8988T (cell line): ENCODE measurements around the gene SLIT2.
A peak's percentile ranks its signal among the peaks of the same experiment; 100 is the strongest.

Source experiments
- DNase-seq: peaks from one replicate; pipeline ENCODE4 v3.0.0; 2011

SLIT2 gene

DNA sequence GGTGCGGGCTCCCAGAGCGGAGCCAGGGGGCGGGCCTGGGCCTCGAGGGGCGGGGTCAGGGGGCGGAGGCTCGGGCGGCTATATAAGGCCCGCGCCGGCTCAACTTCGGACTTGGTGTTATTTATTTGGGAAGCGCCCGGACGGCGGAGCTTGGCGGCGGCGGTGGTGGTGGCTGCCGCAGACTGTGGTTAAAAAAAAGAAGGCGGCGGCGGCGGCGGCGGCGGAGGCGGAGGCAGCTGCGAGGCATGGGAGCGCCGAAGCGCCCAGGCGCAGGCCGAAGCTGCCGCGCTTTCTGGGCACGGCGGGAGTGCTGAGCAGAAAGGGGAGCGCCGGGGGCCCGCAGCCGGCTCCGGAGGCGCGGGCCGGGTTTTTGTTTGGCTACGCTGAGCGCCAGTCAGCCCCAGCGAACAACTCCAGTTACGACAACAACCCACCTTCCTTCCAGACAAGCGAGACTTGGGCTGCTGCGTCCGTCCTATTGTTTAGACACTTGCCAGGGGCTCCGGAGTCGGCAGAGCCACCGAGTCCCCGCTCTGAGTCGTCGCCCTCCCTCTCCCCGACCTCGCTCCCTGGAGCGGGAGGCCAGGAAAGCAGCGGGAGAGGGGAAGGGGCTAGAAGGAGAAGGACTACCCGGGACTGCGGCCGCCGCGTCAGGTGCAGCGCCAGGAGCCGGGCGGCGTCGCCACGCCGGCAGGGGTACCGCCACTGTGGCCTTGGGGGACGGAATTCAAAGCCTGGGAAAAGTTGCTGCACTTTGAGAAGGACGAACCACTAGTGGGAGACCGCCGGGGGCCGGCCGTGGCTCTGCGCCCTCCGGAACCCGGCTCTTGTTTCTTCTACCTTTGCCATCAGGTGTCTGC is at the start of gene SLIT2:
Gene SLIT2, plus strand, starts transcription at position 110 of the 860 bp plus-strand sequence. CDS start 1,911 bp downstream, outside the sequence.
- peak; percentile 21 for DNase-seq

DNA sequence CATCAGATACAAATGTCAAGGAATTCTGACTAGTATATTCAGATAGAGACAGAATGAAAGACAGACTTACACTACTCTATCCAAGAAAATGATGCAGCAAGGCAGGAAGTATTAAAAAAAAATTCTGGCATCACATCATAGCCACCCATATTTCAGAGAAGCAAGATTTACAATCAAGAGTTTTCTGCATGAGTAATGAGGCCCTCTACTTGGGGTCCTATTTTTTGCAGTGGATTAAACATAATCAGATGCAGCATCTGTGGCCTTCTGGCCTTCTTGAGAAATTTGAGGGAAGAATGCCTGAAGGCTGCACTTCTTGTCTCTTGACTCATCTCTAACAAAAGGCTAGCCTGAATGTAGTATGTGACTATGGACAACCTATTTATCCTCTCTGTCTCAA is 48.2 kb upstream of the SLIT2 start:
- DNase-seq: no peak

- no peak for DNase-seq
These were observed 34.2 kb upstream of the SLIT2 start for GRCh38 chr4:20217521-20217920.

DNA sequence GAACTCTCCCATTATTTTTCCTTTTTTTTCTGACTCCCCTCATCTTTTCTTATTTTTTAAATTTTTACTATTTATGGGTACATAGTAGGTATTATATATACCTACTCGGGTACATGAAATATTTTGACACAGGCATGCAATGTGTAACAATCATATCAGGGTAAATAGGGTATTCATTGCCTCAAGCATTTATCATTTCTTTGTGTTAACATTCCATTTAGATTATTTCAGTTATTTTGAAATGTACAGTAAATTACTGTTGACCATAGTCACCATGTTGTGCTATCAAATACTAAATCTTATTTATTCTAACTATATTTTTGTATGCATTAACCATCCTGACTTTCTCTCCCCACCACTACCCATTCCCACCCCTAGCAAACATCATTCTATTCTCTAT is 33.8 kb upstream of the SLIT2 start:
- DNase-seq: no peak

GRCh38 chr4:20219521-20219920 is 32.2 kb upstream of the SLIT2 start:
- no peak for DNase-seq

GRCh38 chr4:20237894-20238537 is 13.7 kb upstream of the SLIT2 start:
- no peak for DNase-seq

DNA sequence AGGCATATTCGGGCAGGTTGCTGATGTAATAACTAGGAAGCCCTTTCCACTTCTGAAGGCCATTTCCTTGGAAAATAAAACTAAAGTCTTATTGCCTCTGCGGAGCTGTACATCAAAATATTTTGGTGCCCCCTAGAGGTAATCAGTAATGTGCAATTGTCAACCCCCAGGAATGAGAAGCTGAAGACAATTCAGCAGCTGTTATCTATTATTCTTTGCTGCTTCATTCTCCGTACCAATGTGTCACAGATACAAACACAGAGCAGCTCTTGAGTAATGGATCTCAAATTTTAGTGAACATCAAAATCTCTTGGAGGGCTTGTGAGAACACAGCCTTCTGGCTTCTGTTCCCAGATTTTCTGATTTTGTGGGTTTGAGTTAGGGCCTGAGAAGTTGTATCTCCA is 3.5 kb upstream of the SLIT2 start:
- DNase-seq: no peak

GRCh38 chr4:20249333-20249732 is 2.4 kb upstream of the SLIT2 start:
- DNase-seq: no peak

- DNase-seq: no peak
These were observed 492 bp upstream of the SLIT2 start for GRCh38 chr4:20251031-20251795.

GRCh38 chr4:20252656-20253282 is 1.1 kb downstream of the SLIT2 start:
- peak; percentile 34 for DNase-seq

- no peak for DNase-seq
These were observed 1.6 kb downstream of the SLIT2 start for GRCh38 chr4:20253283-20253734.

DNA sequence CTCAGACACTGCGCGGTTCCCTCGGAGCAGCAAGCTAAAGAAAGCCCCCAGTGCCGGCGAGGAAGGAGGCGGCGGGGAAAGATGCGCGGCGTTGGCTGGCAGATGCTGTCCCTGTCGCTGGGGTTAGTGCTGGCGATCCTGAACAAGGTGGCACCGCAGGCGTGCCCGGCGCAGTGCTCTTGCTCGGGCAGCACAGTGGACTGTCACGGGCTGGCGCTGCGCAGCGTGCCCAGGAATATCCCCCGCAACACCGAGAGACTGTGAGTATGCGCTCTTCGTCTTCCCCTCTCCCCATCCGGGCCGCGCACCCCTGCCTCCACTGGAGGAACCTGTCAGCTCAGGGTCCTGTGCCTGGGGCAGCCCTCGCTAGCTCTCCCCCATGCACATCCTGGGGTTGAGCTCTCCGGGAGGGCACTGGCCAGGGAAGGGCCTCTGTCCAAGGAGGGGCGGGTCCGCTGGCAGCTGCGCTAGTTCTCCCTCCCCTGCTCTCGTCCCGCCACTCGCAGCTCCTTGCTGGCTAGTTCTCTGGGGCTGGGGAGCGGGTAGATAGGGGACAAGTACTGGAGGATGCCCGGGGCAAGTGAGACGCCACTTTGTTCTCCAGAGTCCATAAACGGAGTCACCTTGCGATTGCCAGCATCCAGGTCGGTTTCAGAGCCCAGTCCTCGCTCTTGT is 2.2 kb downstream of the SLIT2 start:
- peak; percentile 25 for DNase-seq

DNA sequence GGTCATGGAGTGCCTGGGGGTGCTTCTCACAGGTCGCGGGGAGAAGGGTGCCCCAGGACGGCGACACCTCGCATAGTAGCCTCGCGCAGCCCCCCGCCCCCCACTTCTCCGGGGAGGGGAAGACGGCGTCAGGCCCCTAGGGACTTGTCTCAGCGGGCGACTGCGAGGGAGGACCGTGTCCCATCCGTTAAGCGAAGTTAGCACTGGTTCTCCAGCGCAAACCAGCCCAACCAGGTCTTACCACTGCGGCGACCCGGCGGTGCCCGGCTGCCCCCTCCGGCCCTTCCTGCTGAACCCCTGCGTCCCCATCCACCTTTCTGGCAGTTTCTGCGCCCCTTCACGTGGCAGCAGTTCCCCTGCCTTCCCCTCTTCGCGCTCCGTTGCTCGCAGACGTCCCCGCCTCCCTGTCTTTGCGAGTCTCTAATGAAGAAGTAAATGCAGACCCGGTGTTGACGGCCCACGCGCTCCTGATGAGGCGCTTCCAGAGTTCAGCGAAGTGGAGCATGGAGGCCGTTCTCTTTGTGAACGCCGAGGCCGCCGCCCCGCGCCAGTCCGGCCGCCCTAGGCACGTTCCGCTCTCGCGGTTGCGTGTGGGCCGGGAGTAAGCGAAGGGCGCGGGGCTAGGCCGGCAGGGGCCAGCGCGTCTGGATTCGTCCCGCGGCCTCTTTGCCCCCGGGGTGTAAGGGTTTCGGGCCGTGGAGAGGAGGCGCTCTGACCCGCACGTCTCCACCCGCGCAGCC is 3.0 kb downstream of the SLIT2 start:
- no peak for DNase-seq

GRCh38 chr4:20255251-20255586 is 3.5 kb downstream of the SLIT2 start:
- no peak for DNase-seq

GRCh38 chr4:20255823-20256222 is 4.1 kb downstream of the SLIT2 start:
- DNase-seq: no peak

DNA sequence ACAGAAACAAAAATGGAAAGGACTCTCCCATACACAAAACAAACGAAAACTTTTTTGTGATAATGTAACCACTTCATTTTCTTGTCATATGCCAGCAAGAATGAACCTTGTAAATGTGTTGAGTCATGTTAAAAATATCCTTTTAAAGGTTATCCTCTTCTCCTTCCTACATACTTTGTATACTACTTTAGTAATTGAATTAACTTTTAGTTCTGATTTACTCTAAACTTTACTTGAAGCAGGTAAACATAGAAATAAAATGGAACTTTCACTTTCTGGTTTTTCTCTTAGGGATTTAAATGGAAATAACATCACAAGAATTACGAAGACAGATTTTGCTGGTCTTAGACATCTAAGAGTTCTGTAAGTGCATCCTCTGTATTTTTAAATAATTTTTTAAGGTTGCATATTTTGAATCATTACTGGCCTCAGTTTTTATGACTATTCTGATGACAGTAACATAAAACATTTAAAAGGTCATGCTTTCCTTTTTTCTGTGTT is 4.7 kb downstream of the SLIT2 start:
- no peak for DNase-seq

DNA sequence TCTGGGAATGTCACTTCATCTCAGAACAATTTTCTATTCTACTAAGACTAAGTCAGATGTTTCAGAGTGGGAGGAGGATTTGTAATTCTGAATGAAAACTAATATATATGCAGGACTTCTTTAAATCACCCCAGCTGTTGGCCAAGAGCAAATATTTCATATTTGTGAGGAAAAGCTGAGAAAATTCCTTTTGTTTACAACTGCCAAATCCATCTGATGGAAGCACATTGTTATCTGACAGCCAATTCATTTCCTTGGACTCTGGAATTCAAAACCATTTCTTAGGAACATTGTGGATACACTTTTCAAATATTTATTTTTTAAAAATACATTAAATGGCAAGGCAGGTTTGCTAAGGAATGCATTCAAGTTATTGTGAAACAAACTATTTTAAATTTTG is 8.0 kb downstream of the SLIT2 start:
- no peak for DNase-seq

GRCh38 chr4:20260821-20261220 is 9.1 kb downstream of the SLIT2 start:
- no peak for DNase-seq

- DNase-seq: no peak
These were observed 10.5 kb downstream of the SLIT2 start for GRCh38 chr4:20262221-20262620.

DNA sequence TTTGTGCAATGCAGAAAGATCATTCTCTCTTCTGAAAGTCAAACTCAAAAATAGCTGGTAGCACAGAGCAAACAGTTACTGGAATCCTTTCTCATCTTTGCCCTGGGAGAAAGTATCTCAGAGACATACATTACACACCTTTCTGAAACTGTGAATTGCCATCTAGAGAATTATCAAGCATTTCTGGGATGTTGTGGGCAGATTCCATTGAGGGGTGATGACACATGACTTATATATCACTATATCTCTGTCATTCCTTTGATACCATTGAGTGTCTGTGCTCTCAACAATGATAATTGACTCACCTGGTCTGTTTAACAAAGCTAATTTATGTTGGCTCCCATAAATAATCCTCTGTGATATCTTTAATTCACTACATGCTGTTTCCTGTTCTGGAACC is 13.0 kb downstream of the SLIT2 start:
- DNase-seq: no peak

- DNase-seq: no peak
These were observed 14.0 kb downstream of the SLIT2 start for GRCh38 chr4:20265726-20266125.
